T-helper 1 cell treated with Interleukin-12 subunit alpha and Interleukin-12 subunit beta and Interleukin-4 antibody, amounts not matched to agents 30 ng/mL and 1 ng/mL, for 36 hours (primary cell): Measurements from ENCODE around the gene CDX1. TPM values are rescaled to one million over a fixed set of nuclear protein-coding genes. Genes with fewer than 3 reads are reported as not detected.

Source experiments
- intact Hi-C: fragments of 100-400 bp; cut with micrococcal nuclease; formaldehyde crosslinking; loops from one replicate; pipeline ENCODE4 v1.15.1; 2024
- total RNA-seq: library from RNA; stranded (reverse); gene quantifications from 2 replicates; pipeline ENCODE4 v1.2.3, GENCODE V29; 2022

The CDX1 gene
- total RNA-seq, 1 donor from 2014 or later: not detected

DNA sequence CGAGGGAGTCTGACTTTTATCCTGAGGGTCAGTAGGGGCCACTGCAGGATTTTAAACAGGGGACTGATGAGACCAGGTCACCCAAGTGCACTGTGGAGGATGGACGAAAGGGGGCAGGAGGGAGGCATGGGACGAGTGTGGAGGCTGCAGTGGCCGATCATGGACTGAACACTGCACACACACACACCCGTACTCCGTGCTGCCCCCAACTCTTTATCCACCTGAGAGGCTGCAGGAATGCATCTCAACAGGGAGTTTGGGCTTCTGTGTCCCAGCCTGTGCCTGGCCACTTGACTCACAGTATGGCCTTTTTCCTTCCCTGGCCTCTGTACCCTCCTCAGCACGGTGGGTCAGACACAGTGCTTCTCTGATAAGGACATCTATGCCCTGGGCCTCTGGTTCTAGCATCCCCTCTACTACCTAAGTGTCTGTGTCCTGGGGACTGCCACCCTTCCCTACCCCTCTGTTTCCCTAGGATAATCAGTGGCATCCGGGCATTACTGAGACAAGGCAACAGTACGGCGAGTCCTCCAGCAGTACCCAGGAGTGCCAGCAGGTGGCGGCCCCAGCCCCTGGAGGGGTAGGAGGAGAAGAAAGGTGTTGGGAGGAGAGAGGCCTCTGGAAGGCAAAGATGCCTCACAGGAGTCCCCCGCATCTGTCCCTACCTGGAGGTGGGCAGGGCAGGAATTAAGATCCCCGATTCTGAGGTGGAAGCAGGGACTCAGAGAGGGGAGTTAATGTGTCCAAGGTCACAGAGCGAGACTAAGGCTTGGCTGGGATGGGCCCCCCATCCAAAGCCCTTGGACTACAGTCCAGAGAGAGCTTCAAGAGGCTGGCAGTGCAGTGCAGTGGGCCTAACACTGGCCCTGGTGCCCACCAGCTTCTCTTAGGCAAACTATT lies 5.1 kb upstream of the CDX1 start:
- intact Hi-C loops: loop anchor here (1.0 to 5.0 kb wide), 6 partner anchors 14 to 291 kb away; no protein-coding TSS in a partner anchor

DNA sequence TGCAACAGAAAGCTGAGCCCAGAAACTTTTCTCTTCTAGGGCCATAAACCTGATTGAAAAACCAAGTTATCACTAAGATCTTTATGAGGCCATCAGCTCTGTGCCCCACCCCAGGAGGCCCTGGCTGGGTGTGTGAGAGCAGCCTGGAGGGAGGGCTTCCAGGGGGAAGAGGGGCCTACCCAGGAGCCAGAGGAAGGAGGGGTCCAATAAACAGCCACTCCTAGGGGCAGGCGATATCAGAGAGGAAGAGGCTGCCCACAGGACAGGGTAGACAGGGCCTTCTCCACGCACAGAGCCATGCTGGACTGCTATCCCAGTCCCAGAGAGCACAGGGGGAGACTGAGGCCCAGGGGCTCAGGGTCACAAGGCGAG lies 4.5 kb upstream of the CDX1 start:
- intact Hi-C loops: loop anchor here (5.0 kb wide), 1 partner anchor 290 kb away; no protein-coding TSS in a partner anchor

DNA sequence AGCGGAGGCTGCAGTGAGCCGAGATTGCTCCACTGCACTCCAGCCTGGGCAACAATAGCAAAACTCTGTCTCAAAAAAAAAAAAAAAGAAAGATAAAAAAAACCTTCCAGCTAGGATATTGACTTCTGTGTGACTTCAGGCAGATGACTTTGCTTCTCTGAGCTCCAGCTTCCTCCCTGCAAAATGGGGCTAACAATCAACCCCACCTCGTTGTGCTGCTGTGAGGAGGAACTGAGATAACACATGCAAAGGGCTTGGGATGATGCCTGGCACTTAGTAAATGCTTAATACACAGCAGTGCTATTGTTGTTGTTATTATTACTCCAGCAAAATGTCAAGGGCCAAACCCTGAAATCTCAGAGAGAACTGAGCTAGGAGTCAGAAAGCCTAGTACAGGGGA lies 3.5 kb upstream of the CDX1 start:
- intact Hi-C loops: loop anchor here (5.0 kb wide), 1 partner anchor 289 kb away; no protein-coding TSS in a partner anchor

DNA sequence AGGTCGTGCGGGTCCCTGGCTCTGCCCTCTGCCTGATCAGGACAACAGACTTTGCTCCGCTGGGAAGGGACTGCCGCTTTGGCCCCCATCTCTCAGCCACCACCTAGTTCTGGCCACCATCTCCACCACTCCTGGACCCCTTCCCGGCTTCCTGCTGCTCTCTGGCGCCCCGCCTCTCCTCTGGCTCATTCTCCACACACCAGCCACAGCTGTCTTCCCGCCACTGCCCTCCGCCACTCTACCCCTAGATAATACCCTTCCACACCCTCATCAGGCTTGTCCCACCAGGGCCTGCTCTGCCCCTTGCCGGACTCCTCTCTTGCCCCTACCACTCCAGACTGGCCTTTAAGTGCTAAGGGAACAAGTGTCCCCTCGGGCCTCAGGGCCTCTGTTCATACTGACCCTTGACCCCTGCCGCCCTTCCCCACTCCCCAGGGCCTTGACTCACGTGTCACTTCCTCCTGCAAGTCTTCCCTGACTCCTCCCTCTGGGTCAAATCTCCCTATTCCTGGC lies 3.0 kb upstream of the CDX1 start:
- intact Hi-C loops: loop anchor here (5.0 kb wide), 1 partner anchor 289 kb away; no protein-coding TSS in a partner anchor

DNA sequence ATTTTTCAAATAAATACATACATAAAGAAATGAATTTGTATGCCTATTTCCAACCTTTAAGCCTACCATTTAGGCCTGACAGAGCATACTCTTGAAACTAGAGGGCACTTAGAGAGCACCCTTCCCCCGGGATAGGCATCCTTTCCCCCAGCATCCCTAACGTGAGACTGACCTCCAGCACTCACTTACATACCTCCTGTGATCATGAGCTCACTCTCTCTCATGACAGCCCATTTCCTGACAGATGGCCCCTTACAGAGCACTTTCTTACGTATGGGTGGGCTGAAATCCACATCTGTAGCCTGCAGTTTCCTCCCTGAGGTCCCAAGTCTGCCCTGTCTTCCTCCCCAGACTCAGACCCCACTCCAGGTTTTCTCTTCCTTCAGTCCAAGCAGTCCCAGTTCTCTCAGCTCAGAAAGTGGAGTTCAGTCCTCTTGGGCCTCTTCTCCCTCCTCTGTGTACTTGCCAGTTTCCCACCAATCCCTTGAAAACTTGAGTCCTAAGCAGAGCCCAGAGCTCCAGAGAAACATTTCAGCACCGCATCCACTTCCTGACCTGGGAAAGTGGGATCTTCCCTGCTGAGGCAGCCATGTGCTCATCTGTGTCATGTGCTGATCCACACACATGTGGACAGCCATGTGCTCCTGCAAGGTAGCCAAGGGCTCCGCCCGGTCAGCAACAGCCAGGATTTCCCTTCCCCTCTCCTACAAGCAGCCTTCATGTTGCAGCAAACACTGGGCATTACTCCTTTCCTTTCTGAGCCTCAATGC lies 2.2 kb upstream of the CDX1 start:
- intact Hi-C loops: loop anchor here (5.0 kb wide), 1 partner anchor 288 kb away; no protein-coding TSS in a partner anchor

DNA sequence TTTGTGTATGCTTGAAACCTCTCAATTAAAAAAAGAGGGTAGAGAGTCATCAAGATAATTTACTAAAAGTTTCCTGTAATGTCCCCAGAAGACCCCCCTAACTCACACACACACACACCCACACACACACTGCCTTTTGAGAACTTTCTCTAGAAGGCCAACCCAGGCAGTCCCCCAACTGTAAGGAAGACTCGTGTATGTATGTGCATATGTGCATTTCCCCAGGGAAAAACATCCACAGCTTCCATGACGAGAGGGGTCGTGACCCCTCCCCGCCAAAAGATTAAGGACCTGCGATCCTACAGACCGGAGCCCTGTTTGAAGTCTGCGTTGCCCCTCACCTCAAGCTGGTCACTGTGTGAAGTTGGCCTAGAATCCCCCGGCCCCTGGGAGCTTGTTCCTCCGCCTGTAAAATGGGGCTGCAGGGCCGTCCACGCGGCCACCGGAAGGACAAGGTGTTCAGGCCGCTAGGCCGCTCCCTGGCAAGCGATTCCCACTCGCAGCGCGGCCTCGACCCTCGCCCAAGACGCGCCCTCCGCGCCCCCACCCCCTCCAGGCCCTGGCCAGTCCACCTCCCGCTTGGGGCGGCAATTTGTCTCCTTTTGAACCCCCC lies 435 bp upstream of the CDX1 start:
- intact Hi-C loops: no loop called here

DNA sequence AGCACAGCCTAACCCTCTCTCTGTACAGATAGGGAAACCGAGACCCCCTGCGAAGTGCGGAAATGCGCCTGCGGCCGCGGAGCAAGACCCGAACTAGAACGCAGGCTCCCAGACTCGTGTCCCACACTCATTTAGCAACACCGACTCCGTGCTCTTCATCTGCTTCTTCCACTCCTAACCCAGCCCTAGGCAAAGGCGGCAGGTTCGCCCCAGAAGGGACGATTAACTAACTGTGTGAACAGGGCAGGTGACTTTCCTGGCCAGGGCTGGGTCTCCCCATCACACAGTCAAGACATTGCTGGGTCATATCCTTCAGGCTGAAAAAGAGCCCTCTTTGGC lies 903 bp downstream of the CDX1 start:
- intact Hi-C loops: no loop called here

DNA sequence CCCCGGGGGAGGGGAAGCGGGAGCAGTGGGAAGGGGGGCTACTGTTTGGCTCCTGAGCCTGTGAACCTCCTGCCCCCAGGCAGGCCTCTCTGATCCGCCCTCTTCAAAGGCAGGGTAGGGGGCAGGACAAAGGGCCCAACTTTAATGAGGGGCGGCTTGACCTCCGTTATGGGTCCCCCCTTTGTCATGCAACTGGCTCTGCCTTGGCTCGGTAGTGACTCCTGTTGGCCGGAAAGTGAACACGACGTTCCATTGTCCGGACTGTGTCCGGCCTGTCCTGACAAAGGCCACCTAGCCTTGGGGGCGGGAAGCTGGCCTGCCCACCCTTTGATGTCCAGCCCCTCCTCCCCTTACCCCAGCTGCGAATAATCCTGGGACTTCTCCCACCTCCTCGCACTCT lies 1.3 kb downstream of the CDX1 start:
- intact Hi-C loops: no loop called here

DNA sequence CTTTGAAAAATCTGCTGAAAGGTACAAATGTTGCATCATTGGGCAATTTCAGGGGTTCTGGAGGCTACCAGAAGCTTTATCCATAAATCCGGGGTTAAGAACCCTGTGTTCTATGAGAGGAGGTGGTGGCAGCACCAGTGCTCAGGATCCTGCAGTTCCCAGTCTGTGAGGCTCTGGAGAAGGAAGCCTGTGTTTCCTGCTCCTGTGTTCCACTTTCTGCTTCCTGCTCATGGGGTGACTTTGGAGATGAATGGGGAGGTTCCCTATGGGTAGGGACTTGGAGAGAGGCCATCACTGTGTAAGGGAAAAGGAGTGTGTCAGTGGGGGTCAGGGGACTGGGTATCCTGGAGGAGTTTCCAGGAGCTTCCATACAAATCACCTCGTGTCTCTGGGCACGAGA lies 2.3 kb downstream of the CDX1 start:
- intact Hi-C loops: no loop called here

DNA sequence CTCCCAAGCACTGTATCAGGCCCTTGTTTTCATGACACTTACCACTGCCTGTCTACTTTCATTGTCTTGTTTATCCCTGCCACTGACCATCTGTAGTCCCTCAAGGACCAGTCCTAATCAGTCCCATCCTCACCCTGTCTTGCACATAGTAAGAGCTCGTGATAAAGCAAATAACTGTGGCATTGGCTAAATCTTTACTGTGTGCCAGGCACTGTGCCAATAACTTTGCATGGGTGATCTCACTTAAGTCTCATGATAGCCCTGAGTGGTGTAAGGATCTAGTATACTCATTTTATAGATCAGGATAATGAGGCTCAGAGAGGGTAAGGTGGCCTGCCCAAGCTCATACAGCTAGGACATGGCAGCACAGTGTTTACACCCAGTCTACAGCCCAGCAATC lies 5.6 kb downstream of the CDX1 start:
- intact Hi-C loops: no loop called here

DNA sequence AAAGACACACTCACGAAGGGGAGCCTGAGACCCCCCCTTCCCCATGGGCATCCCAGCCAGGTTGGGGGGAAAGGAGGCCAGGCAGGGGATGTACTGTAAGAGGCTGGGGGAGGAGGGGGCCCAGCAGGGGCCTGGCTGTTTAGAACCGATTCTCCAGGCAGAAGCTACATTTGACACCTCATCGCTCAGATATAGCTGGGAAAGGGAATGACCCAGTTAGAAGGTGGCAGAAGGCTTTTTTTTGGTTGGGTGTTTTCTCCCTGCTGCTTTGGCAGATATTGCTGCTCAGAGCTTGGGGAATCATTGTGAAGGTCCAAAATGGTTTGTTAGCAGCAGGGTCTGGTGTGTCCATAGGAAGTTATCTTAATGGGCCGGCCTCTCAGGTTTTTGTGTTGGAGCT lies 6.0 kb downstream of the CDX1 start:
- intact Hi-C loops: no loop called here

DNA sequence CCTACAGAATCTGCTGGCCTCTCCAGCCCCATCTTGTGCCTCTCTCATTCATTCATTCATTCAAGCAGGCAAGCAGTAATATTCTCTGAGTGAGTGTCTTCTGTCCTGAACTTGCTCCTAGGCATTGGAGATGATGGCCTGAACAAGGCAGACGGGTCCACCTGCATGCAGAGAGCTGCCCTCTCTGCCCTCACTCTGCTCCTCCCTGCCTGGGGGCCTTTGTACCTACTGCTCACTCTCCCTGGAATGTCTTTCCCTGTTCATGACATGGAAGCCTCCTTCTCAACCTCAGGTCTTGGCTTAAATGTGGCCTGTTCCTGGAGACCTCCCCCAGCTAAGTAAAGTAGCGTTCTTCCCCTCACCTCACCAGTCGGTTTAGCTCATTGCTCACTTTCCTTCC lies 6.6 kb downstream of the CDX1 start:
- intact Hi-C loops: no loop called here

DNA sequence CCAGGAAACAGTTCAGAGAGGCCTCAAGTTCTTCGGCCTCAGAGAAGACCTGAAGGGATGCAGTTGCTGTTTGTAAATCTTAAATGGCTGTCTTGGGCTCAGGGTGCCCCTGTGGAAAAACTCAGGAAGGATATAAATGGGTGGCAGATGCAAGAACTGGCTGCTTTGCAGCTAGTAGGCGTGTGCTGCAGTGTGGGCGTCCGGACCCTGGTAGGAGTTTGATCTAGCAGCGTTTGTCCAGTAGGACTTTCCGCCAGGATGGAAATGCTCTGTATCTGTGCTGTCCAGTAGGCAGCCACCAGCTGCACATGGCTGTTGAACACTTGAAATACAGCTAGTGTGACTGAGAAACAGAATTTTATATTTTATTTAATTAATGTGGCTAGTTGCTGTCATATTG lies 7.7 kb downstream of the CDX1 start:
- intact Hi-C loops: no loop called here

DNA sequence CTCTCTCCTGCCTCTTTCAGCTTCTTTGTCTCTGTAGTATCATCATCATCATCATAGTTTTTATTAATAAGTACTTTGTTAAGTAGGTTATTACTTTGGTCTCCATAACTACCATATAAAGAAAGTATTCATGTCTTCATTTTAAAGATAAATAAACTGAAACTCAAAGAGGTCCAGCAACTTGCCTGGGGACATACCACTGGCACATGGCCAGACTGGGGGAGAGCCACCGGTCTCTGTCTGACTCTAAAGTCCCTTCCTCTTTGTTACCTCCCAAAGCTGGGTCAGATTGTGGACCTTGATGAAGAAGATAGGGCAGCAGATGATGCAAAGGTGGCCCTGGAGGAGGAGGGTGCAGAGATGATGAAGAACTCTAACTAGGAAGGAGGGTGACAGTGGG lies 8.5 kb downstream of the CDX1 start:
- intact Hi-C loops: loop anchor here (1.0 kb wide), 2 partner anchors 14 to 45 kb away; no protein-coding TSS in a partner anchor

DNA sequence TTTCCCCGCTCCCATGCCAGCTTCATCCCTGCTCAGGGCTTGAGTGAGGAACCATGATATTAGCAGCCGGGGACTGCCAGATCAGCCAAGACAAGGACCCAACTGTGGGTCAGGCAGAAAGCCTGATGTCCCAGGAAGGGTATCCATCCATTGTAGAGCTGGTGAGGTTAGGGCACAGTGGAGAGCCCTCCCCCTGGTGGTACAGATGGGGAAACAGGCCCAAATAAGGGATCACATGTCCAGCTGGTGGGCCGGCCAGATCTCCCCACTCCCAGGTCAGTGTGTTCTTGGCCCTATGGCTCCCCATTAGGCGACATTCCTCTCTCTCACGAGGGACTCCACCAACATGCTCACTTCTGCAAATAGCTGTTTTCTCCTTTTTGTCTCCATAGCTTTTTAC lies 9.0 kb downstream of the CDX1 start:
- intact Hi-C loops: loop anchor here (1.0 kb wide), 2 partner anchors 14 to 45 kb away; no protein-coding TSS in a partner anchor

DNA sequence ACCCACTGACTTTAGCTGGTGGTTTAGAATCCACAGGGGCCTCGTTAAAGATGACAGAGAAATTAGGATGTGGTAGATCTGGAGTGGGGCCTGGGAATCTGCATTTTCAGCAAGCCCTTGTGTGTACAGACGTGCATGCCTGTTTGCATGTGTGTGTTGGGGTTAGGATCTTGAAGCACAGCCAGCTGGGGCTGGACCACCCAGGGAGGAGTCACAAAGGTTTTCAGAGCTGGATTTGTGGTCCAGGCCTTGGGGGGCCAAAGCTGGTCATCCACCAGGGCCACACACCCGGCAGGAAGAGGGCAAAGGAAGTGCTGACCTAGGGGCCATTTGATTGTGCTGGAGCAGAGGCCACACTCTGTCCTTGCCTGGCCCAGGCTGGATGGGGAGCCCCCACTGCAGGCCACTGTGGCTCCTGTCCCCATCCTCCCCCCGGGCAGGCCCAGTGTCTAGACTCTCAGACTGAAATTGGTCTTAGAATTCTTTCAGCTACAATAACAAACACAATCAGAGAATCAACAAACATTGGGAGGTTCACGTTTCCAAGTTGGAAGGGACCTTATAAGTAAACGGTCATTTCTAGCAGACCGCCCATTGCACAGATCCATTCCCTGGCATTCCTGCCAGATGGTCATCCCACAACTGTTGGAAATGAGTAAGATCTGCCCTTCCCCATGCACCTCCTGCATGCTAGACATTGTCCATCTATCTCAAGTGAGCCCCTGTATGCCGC lies 10.3 kb downstream of the CDX1 start:
- intact Hi-C loops: no loop called here

DNA sequence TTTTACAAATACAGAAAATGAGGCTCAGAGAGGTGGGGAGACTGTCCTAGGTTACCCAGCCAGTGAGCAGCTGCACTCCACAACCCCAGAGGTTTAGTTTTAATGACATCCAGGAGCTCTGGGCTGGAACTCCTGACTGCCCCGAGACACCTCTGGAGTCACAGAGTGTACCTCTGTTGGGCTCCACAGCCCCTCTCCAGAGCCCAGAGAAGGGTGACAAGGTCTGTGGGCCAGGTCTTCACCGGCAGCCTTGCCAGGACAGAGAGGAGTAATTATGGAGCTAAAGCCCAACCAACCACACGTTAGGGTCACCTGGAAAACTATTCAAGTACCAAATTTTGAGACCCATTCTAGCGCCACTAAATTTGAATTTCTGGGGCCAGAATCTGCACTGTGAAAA lies 11.1 kb downstream of the CDX1 start:
- intact Hi-C loops: no loop called here

DNA sequence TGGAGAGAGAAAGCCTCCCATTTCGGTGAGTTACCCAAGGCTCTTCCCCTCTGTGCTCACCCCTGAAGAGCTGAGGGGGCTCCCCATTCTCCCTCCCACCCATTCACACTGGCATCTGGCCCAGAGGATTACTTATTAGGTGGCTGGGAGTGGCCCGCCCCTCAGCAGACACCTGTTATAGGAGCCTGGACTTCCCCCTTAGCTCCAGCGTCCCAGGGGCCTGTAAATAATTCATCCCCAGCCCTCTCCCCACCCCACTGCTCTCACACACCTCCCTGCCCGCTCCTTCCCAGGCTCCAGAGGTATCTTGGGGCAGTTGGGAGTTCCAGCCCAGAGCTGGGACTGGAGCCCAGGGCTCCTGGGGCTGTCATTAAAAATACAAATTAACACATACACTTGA lies 11.7 kb downstream of the CDX1 start:
- intact Hi-C loops: no loop called here

DNA sequence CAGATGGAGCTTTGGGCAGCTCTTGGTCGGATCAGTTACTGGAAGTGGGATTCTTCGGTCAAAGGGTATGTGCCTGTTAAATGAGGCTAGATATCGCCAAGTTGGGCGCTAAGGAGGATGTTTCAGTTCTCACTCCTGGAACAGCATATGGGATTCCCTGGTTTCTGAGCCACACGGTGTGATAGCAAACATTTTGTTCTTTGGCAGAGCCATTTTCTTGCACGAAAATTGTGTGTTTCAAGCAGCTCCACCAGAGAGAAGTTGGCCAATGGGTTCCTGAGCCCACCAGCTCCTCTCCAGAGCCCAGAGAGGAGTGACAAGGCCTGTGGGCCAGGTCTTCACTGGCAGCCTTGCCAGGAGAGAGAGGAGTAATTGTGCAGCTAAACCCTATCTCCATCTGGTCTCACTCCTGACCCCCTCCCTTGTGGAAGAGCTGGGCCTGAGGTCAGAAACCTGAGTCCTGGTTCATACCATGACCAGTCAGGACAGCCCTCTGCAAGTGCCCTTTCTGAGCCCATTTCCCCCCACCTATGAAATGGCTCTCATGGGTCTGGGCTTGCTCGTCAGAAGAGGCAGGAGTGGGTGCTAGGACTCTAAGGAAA lies 12.5 kb downstream of the CDX1 start:
- intact Hi-C loops: no loop called here

DNA sequence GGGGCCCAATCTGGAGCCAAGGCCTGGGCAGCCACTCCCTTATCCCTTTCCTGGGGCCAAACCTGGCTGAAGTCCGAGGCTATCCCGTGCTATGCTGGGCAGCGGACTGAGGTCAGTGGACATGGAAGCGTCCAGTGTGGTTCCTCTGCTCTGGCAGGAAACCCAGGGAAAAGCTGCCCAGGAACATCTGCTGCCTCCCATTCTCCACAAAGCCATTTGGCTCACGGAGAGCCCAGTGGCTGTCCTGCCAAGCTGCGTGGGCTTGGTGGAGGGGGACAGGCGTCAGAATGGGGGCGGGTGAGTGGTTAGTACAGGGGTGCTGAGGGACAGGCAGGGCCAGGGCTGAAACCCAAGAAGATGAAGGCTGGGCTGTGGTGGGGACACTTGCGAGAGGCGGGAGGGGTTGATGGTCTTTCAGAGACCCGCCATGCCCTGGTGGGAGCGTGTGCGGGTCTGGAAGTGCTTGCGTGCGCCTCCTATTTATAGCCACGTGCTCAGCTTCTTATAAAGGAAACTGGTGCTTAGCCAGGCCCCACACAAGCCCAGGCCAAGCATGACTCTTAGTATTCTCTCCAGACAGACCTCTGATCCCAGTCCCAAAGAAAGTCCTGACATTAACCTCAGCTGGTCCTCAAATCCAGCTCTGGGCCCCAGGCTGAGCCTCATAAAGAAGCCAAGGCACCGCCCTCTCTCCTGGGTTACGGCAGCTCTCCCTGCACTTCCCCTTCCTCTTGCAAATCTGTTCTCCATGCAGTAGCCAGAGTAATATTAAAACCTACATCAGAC lies 13.9 kb downstream of the CDX1 start:
- intact Hi-C loops: no loop called here
